ENCODE results near the gene COL5A1. TPM values are rescaled to one million over a fixed set of nuclear protein-coding genes. Genes with fewer than 3 reads are reported as not detected.

Gene COL5A1
- total RNA-seq, 4 donors from 2014 or later: 4.8 to 16.5 (median 9.4) TPM

DNA sequence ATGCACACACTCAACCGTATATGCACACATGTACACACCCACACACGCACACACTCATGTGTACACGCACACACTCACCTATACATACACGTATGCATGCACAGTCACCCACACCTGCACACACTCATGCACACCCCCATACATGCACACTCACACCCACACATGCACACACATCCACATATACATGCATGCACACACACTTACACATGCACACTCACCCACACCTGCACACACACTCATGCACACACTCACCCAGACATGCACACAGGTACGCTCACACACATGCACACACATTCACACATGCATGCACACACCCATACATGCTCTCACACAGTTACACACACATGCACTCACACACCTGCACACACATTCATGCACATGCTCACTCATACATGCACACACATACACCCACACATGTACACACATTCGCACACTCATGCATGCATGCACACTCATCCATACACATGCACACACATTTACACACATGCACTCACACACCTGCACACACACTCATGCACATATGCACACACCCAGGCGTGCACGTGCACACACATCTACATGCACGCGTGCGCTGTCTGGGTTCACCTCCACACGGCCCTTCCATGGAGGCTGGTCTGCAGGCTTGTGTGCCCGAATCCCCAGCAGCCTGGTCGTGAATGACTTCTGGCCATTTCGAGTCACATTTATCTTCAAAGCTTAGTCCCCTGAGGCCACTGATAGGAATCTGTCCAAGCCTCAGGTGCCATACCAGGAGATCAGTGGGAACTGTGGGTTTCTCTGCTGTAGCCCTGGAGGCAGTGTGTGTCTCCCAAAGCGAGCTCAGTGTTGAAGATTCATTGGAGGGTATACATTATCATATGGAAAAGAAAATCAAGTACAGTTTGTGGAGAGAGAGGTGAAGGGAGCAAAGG lies 103.0 kb downstream of the COL5A1 start:
- DNase-seq: no peak
- WGBS, 2 donors: 89 to 96% methylated on average over 16 of the region's 16 CpGs
- intact Hi-C loops (cut with DNase I): no loop called here

DNA sequence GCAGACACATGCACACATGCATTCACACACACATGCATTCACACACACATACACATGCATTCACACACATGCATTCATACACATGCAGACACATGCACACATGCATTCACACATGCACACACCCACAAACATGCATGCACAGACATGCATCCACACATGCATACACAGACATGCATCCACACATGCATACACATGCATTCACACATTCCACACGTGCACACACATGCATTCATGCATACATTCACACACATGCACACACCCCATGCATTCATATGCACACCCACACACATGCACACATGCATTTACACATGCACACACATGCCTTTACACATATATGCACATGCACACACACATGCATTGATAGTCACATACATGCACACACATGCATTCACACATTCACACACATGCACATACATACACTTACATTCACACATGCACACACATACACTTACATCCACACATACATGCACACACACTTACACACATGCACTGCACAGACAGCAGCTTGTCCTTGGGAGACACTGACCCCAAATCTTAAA lies 106.4 kb downstream of the COL5A1 start:
- TF ChIP-seq POLR2A (IDR thresholded peaks at IDR 0.05): no peak
- TF ChIP-seq, protein P1, sequence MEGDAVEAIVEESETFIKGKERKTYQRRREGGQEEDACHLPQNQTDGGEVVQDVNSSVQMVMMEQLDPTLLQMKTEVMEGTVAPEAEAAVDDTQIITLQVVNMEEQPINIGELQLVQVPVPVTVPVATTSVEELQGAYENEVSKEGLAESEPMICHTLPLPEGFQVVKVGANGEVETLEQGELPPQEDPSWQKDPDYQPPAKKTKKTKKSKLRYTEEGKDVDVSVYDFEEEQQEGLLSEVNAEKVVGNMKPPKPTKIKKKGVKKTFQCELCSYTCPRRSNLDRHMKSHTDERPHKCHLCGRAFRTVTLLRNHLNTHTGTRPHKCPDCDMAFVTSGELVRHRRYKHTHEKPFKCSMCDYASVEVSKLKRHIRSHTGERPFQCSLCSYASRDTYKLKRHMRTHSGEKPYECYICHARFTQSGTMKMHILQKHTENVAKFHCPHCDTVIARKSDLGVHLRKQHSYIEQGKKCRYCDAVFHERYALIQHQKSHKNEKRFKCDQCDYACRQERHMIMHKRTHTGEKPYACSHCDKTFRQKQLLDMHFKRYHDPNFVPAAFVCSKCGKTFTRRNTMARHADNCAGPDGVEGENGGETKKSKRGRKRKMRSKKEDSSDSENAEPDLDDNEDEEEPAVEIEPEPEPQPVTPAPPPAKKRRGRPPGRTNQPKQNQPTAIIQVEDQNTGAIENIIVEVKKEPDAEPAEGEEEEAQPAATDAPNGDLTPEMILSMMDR (IDR thresholded peaks at IDR 0.05): no peak
- Histone ChIP-seq H3K27ac (no peak overlapping the region), H3K27me3 (no peaks in the 10 kb centered on the region), H3K4me3 (replicated peaks in 1 of 3) (no peak overlapping the region), H3K9me3 (no peaks in the 10 kb centered on the region), H3K4me1 (no peaks in the 10 kb centered on the region), H3K36me3 (no peaks in the 10 kb centered on the region)
- intact Hi-C loops (cut with DNase I): no loop called here
- 90 to 100% methylated on average over 1 of the region's 1 CpG for WGBS, 2 donors
- DNase-seq: no peak

More for the DNA sequence above, 103.0 kb downstream of the COL5A1 start:
- TF ChIP-seq, protein P1 (IDR thresholded peaks at IDR 0.05): no peak
- no peak for TF ChIP-seq POLR2A (IDR thresholded peaks at IDR 0.05)
- Histone ChIP-seq H3K4me3 (replicated peaks in 1 of 3) (no peak overlapping the region), H3K27me3 (no peaks in the 10 kb centered on the region), H3K36me3 (no peaks in the 10 kb centered on the region), H3K27ac (no peak overlapping the region), H3K9me3 (no peaks in the 10 kb centered on the region), H3K4me1 (no peaks in the 10 kb centered on the region)

DNA sequence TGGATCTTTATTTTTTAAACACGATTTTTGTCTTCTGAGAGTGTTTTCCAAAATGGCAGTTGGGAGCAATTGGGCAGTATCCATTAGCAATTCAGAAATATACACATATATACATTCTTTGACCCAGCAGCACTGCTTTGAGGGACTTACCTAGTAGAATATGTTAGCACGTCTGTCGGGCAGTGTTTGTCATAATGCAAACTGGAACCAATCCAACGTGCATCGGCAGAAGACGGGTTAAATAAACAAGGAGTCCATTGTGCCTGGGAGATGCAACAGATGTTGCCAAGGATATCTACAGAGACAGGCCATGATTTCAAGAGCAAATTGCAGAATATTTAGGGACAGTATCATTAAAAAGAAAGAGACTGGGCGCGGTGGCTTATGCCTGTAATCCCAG lies 107.0 kb downstream of the COL5A1 start:
- Histone ChIP-seq H3K4me1 (no peaks in the 10 kb centered on the region), H3K27ac (no peak overlapping the region), H3K27me3 (no peaks in the 10 kb centered on the region), H3K36me3 (no peaks in the 10 kb centered on the region), H3K4me3 (replicated peaks in 1 of 3) (no peak overlapping the region), H3K9me3 (no peaks in the 10 kb centered on the region)
- WGBS, 2 donors: 81 to 86% methylated on average over 8 of the region's 8 CpGs
- TF ChIP-seq, protein P1 (IDR thresholded peaks at IDR 0.05): no peak
- TF ChIP-seq POLR2A (IDR thresholded peaks at IDR 0.05): no peak
- intact Hi-C loops (cut with DNase I): no loop called here
- no peak for DNase-seq

DNA sequence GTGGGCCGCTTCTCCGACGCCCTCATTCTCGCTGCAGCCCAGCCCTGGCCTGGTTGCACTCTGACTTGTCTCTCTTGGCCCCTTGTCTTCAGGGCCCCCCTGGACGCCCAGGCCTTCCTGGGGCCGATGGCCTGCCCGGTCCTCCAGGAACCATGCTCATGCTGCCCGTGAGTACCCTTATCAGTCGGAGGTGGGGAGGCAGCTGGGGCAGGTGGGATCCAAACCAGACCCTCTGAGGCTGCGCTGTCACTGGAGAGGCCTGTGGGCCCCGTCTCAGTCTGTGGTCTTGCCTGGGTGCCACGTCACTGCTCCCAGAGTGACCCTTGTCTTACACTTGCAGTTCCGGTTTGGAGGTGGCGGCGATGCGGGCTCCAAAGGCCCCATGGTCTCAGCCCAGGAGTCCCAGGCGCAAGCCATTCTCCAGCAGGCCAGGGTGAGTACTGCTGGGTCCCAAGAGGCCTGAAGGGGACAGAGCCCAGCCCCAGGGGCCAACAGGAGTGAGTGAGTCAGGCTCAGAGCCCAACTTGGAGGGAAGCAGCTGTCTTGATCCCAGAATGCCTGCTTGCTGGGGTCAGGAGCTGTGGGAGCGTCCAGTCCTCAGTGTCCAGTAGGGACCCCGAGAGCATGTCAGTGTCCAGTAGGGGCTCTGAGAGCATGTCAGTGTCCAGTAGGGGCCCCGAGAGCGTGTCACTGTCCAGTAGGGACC lies 109.0 kb downstream of the COL5A1 start:
- 94 to 96% methylated on average over 12 to 16 of the region's 21 CpGs for WGBS, 2 donors
- no peaks in the 10 kb centered on the region for H3K27me3 ChIP-seq
- no peaks in the 10 kb centered on the region for H3K4me1 ChIP-seq
- H3K36me3 ChIP-seq: no peaks in the 10 kb centered on the region
- H3K9me3 ChIP-seq: no peaks in the 10 kb centered on the region
- intact Hi-C loops (cut with DNase I): no loop called here
- no peak for DNase-seq
- H3K4me3 ChIP-seq (replicated peaks in 1 of 3): no peak overlapping the region
- H3K27ac ChIP-seq: no peak overlapping the region
- TF ChIP-seq, protein P1 (IDR thresholded peaks at IDR 0.05): no peak
- TF ChIP-seq POLR2A (IDR thresholded peaks at IDR 0.05): no peak
